Dermis microvascular lymphatic vessel endothelial cell (primary cell): Measurements from ENCODE around the gene NR4A2. TPM values are rescaled to one million over a fixed set of nuclear protein-coding genes. Genes with fewer than 3 reads are reported as not detected.
A peak's percentile ranks its signal among the peaks of the same experiment; 100 is the strongest.

ENCODE experiments used
- DNase-seq, 2 donors: peaks; one replicate each; pipeline versions ENCODE4 v3.0.0 to v3.0.0-alpha.2; 2010; ENCODE audit warnings: low read depth in 2 of 2
- total RNA-seq: library from RNA; depleted of rRNA; stranded (reverse); fragments of >200 nt; gene quantifications from 2 replicates; pipeline ENCODE4 v1.2.1, GENCODE V29; 2014

The NR4A2 gene
- total RNA-seq, 1 donor from 2014 or later: 0.13 TPM

- no peak for DNase-seq
These were observed 7.9 kb upstream of the NR4A2 start for GRCh38 chr2:156340377-156340776.

- no peak for DNase-seq
These were observed 7.3 kb upstream of the NR4A2 start for GRCh38 chr2:156339865-156340264.

GRCh38 chr2:156339110-156339847 lies 6.8 kb upstream of the NR4A2 start:
- no peak for DNase-seq

GRCh38 chr2:156338578-156338977 lies 6.1 kb upstream of the NR4A2 start:
- no peak for DNase-seq

GRCh38 chr2:156334496-156335478 lies 2.3 kb upstream of the NR4A2 start:
- peak; percentile 88 for DNase-seq

- DNase-seq: peak; percentile 38 to 74
These were observed 1.5 kb upstream of the NR4A2 start for GRCh38 chr2:156333951-156334495.

GRCh38 chr2:156333274-156333950 lies 891 bp upstream of the NR4A2 start:
- DNase-seq: no peak

- no peak for DNase-seq
These were observed 312 bp downstream of the NR4A2 start for GRCh38 chr2:156332284-156332533.

- peak; percentile 65 to 83 for DNase-seq
These were observed 793 bp downstream of the NR4A2 start for GRCh38 chr2:156331572-156332283.

GRCh38 chr2:156329927-156330726 lies 2.4 kb downstream of the NR4A2 start:
- no peak for DNase-seq

- no peak for DNase-seq
These were observed 3.2 kb downstream of the NR4A2 start for GRCh38 chr2:156329031-156329926.

GRCh38 chr2:156327835-156328695 lies 4.5 kb downstream of the NR4A2 start:
- no peak for DNase-seq

GRCh38 chr2:156326526-156327095 lies 5.9 kb downstream of the NR4A2 start:
- DNase-seq: no peak

- no peak for DNase-seq
These were observed 6.6 kb downstream of the NR4A2 start for GRCh38 chr2:156325688-156326525.

GRCh38 chr2:156323754-156324153 lies 8.8 kb downstream of the NR4A2 start:
- DNase-seq: no peak

GRCh38 chr2:156322686-156323231 lies 9.8 kb downstream of the NR4A2 start:
- no peak for DNase-seq
